Natural killer cell treated with Interleukin-12 subunit alpha and Interleukin-12 subunit beta and Interleukin-15 and Interleukin-18, amount 100 ng/mL, for 72 hours (primary cell): ENCODE results near the gene SPDYE16. TPM values are rescaled to one million over a fixed set of nuclear protein-coding genes. Genes with fewer than 3 reads are reported as not detected.
A peak's percentile ranks its signal among the peaks of the same experiment; 100 is the strongest.
"Not testable (repeated sequence)": the region's sequence is repeated elsewhere in the genome, so short reads cannot be mapped to it uniquely, and the experiment has no call there.

Source experiments
- ATAC-seq, 2 donors: fragments of 150-1000 bp; cut with Tn5 transposase in 1 of 2; sonication (Bioruptor Pico), chemical (Tn5 transposase) in 1 of 2; 2 replicates each; pipeline ENCODE4 v1.10.0; 2021
- DNase-seq: peaks from one replicate; pipeline ENCODE4 v3.0.0; 2022; ENCODE audit warnings: low spot score
- H3K27ac Mint-ChIP-seq, 2 donors: 1 replicate in 1 of 2; 2 replicates in 1 of 2; pipeline ENCODE4 v1.8.0; 2022; ENCODE audit warnings: mixed read lengths in 2 of 2, mild to moderate bottlenecking in 1 of 2, moderate library complexity in 1 of 2
- H3K27me3 Mint-ChIP-seq, 2 donors: 1 replicate in 1 of 2; 2 replicates in 1 of 2; pipeline ENCODE4 v1.8.0; 2022; ENCODE audit warnings: mixed read lengths in 2 of 2
- H3K36me3 Mint-ChIP-seq: one replicate; pipeline ENCODE4 v1.8.0; 2022; ENCODE audit warnings: mixed read lengths
- H3K4me1 Mint-ChIP-seq, 2 donors: 1 replicate in 1 of 2; 2 replicates in 1 of 2; pipeline ENCODE4 v1.8.0; 2022; ENCODE audit warnings: low read depth in 2 of 2, mixed read lengths in 2 of 2, mild to moderate bottlenecking in 1 of 2
- H3K4me3 Mint-ChIP-seq: one replicate; pipeline ENCODE4 v1.8.0; 2022; ENCODE audit warnings: mixed read lengths
- H3K9me3 Mint-ChIP-seq: 2 replicates; pipeline ENCODE4 v1.8.0; 2022; ENCODE audit warnings: mixed read lengths
- total RNA-seq, 2 donors: library from RNA; stranded (reverse); gene quantifications; one replicate each; pipeline ENCODE4 v1.2.3, GENCODE V29; 2022

Gene SPDYE16
- total RNA-seq, 2 donors from 2014 or later = 0.36 to 0.76 TPM

- not testable (repeated sequence) for H3K4me1 Mint-ChIP-seq, H3K27me3 Mint-ChIP-seq, H3K36me3 Mint-ChIP-seq, H3K9me3 Mint-ChIP-seq, H3K27ac Mint-ChIP-seq, DNase-seq, H3K4me3 Mint-ChIP-seq
- peak in 1 of 2 donors; percentile 30 for ATAC-seq
Observed at GRCh38 chr7:76482660-76483059, 60.4 kb downstream of the SPDYE16 start.

Other genes with a start within 250 kb of the SPDYE16 start
- 10 to 100 TPM; 13.3 to 30.3 TPM for gene HSPB1, start 240.6 kb downstream of the SPDYE16 start, total RNA-seq
- 100 to 1,000 TPM; 115 to 154 TPM for gene YWHAG, start 184.3 kb downstream of the SPDYE16 start, total RNA-seq
- gene SSC4D, start 133.6 kb downstream of the SPDYE16 start, total RNA-seq = under 1 TPM; 0.24 to 0.47 TPM
- 1 to 10 TPM in 1 of 2 donors, under 1 TPM in 1; 0.39 to 8.4 TPM for gene ZP3, start 118.3 kb downstream of the SPDYE16 start, total RNA-seq
- gene DTX2, start 81.6 kb downstream of the SPDYE16 start, total RNA-seq = 10 to 100 TPM; 34.3 to 36.5 TPM
- gene UPK3B, start 32.7 kb downstream of the SPDYE16 start, total RNA-seq = 1 to 10 TPM; 1.6 to 5.0 TPM
- 10 to 100 TPM; 12.9 to 14.9 TPM for gene POMZP3, start 84.0 kb upstream of the SPDYE16 start, total RNA-seq